Central memory CD4-positive, alpha-beta T cell (primary cell): ENCODE measurements around the gene APBA2.

Experiments
- DNase-seq: peaks from one replicate; pipeline ENCODE4 v3.0.0; 2022

Gene APBA2

GRCh38 chr15:29092376-29093064 lies 206.7 kb downstream of the APBA2 start:
- DNase-seq = no peak

DNA sequence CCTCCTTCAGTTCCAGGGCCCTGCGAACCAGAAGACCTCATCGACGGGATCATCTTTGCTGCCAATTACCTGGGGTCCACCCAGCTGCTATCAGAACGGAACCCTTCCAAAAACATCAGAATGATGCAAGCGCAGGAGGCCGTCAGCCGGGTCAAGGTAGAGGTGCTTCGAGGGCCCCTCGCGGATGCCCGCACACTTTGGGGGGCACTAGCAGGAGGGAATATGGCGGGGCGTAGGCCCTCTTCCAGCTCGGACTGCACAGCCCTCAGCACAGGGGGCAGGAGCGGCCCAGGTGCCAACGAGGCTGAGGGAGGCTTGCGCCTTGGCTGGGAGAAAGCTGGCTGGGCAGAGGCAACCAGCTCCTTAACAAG lies 207.3 kb downstream of the APBA2 start:
- DNase-seq = no peak

- no peak for DNase-seq
Observed at GRCh38 chr15:29093696-29094343, 208.0 kb downstream of the APBA2 start.

GRCh38 chr15:29094711-29095110 lies 208.9 kb downstream of the APBA2 start:
- DNase-seq = no peak

GRCh38 chr15:29095746-29096145 lies 210.0 kb downstream of the APBA2 start:
- DNase-seq = no peak

- DNase-seq = no peak
Observed at GRCh38 chr15:29097168-29097567, 211.4 kb downstream of the APBA2 start.

DNA sequence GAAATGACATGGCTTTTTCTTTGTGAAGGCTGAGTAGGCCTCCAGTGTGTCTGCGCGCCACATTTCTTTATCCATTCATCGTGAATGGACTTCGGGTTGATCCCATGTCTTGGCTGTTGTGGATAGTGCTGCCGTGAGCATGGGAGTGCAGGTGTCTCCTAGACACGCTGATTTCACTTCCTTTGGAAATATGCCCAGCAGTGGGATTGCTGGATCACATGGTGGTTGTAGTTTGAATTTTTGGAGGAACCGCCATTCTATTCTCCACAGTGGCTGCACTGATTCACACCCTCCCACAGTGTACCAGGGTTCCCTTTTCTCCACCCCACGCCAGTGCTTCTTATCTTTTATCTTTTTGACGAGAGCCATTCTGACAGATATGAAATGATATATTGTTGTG lies 212.2 kb downstream of the APBA2 start:
- no peak for DNase-seq

DNA sequence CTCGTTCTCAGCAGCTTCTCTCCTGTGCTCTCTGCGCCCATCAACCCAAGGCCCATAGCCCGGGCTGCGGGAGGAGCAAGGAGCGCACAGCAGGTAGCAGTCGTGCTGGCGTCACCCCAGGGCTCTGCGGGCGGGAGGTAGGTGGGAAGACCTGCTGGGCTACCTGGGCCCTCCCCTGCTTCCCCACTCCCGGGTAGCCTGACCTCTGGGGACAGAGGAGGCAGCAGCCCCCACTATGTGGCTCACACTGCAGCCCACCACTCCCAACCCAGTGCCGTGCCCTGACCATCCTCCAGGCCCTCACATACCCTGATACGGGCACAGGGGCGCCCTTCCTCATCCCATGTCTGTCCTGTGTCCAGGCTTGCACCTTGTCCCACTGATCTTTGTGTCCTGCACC lies 212.9 kb downstream of the APBA2 start:
- DNase-seq = no peak

DNA sequence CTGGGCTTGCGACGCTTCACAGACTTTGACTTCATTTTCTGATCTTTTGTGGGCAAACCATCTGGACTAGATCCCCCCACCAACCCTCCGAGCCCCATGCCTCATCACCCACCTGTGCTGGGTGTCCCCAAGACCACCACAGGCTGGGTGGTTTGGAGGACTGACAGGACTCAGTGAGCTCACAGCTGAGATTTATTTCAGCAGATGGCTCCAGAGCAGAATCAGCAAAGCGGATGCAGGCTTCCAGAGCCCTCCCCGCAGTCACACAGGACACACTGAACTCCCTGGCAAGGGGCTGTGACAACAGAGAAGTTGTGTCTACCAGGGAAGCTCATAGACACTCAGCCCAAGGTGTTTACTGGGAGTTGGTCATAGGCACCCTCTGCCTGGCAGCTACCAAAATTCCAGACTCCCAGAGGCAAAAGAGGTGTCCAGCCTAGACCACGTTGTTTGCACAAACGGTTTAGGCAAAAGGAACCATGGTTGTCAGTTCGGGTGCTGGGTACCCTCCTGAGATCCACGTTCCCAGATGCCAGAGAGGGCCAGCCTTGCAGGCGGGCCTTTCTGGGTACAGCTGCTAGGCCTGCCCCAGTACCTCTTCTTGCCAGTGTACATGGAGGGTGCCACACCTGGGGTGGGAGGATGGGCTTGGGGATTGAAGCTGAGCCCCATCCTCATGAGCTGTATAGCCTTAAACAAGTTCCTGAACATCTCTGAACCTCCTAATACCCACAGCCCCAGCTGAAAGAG lies 213.5 kb downstream of the APBA2 start:
- DNase-seq = no peak

- DNase-seq = no peak
Observed at GRCh38 chr15:29100486-29101000, 214.8 kb downstream of the APBA2 start.

GRCh38 chr15:29101491-29101890 lies 215.7 kb downstream of the APBA2 start:
- DNase-seq = no peak

DNA sequence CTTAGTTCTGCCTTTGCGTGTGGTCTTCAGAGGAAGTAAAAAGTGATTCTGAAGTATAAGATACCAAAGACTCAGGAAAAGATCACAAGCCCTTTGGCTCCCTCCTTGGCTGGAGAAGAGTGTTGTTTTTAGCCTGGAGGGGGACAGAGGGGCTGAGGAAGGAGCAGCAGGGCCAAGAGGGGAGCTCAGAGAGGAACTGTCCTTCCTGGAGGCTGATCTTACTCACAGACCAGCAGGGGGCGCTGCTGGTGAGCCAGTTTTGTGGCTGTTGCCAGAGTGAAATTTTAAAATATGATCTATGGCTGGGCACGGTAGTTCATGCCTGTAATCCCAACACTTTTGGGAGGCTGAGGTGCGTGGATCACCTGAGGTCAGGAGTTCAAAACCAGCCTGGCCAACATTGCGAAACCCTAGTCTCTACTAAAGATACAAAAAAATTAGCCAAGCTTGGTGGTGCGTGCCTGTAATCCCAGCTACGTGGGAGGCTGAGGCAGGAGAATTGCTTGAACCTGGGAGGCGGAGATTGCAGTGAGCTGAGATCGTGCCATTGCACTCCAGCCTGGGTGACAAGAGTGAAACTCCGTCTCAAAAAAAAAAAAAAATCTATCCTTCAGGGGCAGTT lies 216.5 kb downstream of the APBA2 start:
- DNase-seq = peak; percentile 34

GRCh38 chr15:29102911-29103823 lies 217.4 kb downstream of the APBA2 start:
- DNase-seq = no peak

DNA sequence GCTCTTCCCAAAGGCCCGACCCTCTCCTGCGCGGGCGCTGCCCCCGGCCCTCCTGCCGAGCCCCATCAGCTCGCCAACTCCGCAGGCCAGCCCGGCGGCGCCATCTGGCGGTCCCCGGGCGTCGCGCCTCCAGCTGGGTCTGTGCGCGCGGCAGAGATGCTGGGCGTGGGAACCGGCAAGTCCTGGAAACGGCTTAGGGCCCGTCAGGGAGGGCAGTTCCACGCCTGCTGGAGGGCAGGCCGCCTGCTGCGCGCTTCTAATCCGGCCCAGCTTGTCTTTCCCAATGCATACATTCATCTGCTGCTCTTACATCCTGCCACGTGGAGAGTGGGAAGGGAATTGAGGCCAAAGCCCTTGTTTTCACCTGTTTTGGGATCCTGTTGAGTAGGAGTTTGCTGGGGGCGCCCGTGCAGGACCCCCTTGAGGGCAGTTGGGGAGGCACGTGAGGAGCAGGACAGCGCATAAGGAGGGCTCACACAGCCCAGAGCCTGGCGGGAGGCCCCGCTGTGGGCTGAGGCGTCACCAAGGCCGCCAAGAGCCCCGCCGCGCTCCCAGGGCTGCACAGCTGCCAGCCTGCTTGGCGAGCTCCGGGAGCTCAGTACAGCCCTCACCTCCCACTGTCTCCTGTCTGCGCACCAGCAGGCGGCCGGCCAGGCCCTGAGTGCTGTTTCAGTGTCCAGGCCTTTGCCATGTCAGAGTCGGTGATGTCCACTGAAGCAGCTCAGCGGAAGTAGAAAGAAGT lies 218.2 kb downstream of the APBA2 start:
- peak; percentile 31 for DNase-seq

DNA sequence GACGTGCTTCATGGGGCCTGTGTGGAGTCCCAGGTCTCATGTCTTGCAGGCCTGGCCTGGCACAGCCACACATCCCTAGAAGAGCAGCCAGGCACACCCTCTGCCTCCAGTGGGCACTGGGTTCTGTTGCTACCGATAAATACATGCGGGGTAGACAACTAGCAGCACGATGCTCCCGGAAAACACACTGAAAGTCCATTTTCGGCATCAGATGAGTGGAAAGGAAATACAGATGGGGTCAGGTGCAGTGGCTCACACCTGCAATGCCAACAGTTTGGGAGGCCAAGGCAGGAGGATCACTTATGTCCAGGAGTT lies 218.7 kb downstream of the APBA2 start:
- DNase-seq = no peak

DNA sequence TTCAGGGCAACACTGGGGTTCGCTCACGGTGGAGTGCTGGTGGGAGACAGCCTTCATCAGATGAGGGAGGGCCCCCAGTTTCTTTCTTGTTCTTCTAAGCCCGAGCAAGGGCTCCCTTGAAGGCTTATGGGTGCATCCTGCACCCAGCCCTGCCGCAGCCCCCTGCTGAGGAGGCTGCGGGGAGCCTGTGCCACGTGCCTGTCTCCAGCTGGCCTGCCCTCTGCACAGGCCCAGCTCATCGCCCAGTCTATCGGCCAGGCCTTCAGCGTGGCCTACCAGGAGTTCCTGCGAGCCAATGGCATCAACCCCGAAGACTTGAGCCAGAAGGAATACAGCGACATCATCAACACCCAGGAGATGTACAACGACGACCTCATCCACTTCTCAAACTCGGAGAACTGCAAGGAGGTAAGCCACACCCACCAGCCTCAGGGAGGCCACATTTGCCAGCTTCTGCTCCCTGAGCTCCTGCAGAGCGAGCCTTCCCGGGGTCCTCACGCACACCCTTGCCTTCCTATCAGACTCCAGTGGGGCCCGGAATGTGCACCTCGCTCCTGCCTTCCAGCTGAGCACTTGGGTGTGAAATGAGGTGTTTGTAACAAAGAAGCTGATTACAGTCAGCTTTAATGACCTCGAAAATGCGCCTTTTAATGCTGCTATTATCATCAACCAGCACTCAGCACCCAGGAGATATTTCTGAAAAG lies 219.5 kb downstream of the APBA2 start:
- no peak for DNase-seq

DNA sequence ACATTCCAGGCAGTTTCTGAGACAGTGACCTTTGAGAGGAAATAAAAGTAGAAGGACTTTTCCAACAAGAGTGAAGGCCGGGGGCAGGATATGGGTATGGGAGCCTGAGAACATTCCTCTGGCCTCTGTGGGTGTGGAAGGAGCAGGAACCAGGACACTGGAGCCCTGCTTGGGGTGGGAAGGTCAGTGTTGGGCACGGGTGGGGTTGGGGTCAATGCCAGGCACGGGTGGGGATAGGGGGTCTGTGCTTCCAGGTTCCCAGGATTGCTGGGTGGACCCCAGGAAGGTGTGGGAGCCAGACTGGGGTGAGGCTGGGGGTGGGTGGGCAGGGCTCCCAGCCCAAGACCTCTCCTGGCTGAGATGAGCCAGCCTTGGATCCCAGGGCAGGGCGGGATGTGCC lies 220.3 kb downstream of the APBA2 start:
- no peak for DNase-seq

DNA sequence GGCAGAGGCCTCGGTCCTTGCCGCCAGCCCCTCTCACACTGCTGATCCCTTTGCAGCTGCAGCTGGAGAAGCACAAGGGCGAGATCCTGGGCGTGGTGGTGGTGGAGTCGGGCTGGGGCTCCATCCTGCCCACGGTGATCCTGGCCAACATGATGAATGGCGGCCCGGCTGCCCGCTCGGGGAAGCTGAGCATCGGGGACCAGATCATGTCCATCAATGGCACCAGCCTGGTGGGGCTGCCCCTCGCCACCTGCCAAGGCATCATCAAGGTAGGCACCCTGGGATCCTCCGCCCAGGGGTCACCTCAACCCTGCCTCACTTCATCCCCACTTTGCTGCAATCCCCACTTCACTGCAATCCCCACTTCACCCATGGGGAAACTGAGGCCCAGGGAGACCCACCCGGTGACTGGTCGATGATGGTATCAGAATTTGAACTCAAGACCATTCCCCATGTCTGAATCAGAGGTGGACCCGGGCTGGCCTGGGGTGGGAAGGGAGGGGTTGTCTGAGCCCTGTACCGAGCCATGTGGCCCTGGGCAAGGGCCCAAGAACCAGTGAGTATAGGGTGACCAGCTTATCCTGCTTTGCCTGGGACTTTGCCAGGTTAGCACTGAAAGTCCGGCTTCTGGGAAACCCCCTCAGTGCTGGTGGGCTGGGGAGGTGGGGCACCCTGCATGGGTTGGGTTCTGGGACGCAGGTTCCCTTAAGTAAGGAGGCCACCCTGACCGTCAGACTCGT lies 220.9 kb downstream of the APBA2 start:
- no peak for DNase-seq

GRCh38 chr15:29107291-29107890 lies 221.6 kb downstream of the APBA2 start:
- no peak for DNase-seq
